ENCODE measurements around the gene KLF1. TPM values are rescaled to one million over a fixed set of nuclear protein-coding genes. Genes with fewer than 3 reads are reported as not detected.

Gene KLF1
- total and polyA plus RNA-seq, 2 of the 13 experiments (the other 11 are each of a cell fraction or from before 2014, with no cell fraction given), result not detected

DNA sequence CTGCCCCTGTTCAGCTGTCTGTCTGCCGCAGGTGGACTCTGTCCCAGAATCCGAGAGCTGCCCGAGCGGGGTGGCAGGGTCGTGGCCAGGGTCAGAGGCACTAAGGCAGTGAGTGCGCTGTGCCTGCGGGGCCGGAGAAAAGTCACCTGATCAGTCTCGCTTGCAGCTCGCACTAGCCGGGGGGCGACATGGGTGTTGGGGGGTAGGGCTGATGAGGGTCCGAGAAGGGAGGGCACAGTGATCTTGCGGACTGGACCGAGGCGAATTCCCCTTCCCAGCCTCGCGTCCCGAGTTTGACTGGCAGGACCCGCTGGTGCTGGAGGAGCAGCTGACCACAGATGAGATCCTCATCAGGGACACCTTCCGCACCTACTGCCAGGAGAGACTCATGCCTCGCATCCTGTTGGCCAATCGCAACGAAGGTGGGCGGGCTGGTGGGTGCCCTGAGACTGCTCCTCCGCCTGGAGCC is 4.6 kb upstream of the KLF1 start:
- ChIA-PET CTCF (ENCODE audit: low intra/inter-chr PET ratio, low total read pairs) (no interaction called here), POLR2A (interaction anchor here (0.5 to 2.2 kb wide), 20 partner anchors 9 to 341 kb away, joined by 3 to 26 read pairs (median 6); partner anchors contain the start of genes DHPS, DNASE2, FARSA and GADD45GIP1)
- H4K20me1 ChIP-seq (ENCODE audit: insufficient read depth, low read length), result no peaks in the 10 kb centered on the region
- intact Hi-C loops (cut with micrococcal nuclease; ENCODE audit: unreplicated experiment) (no loop called here), in situ Hi-C loops (cut with HindIII; ENCODE audit: extremely low pct_ligation_motif_present, low pct_unique_long_range_greater_than_20kb) (no loop called here)
- H3K9ac ChIP-seq (ENCODE audit: insufficient read depth, low read depth, low read length), result peak overlapping the region; percentile 80
- ATAC-seq (peak; percentile 59), DNase-seq (ENCODE audit: low spot score) (peak; percentile 20), FAIRE-seq (no peak)
- BruUV-seq (replicated peaks), result TSS peak; percentile 78
- H3K9me3 ChIP-seq (ENCODE audit: low read length), result no peaks in the 10 kb centered on the region
- no peak overlapping the region for H2AFZ ChIP-seq (ENCODE audit: low read length)
- 0% methylated on average over 4 of the region's 26 CpGs for WGBS (ENCODE audit: low lambda C conversion rate)
- peak overlapping the region; percentile 67 to 95 (median 94) for H3K4me3 ChIP-seq (replicated peaks in 1 of 3; ENCODE audit: insufficient read depth in 1 of 3, low read depth in 2 of 3, low read length in 3 of 3)
- peak overlapping the region; percentile 84 for H3K27ac ChIP-seq (ENCODE audit: extremely low read length, insufficient read depth, low read length)
- H3K79me2 ChIP-seq (ENCODE audit: insufficient read depth, low read length), result peaks cover 8% of the 10 kb centered on the region
- peaks cover 12 to 21% of the 10 kb centered on the region in 2 experiments; a peak in 4 of 5 replicates for H3K36me3 ChIP-seq (replicated peaks in 1 of 2; ENCODE audit: control insufficient read depth in 1 of 2, insufficient read depth in 2 of 2, low read length in 2 of 2)
- H3K4me2 ChIP-seq (ENCODE audit: low read depth, low read length), result peak overlapping the region; percentile 97
- peaks cover 37% of the 10 kb centered on the region for H3K4me1 ChIP-seq (ENCODE audit: insufficient read depth, low read length)
- peaks cover 0 to 9% of the 10 kb centered on the region in 2 experiments; a peak in 3 of 5 replicates for H3K27me3 ChIP-seq (ENCODE audit: control insufficient read depth in 1 of 2, insufficient read depth in 2 of 2, low read length in 2 of 2)
- TF ChIP-seq, protein P1, sequence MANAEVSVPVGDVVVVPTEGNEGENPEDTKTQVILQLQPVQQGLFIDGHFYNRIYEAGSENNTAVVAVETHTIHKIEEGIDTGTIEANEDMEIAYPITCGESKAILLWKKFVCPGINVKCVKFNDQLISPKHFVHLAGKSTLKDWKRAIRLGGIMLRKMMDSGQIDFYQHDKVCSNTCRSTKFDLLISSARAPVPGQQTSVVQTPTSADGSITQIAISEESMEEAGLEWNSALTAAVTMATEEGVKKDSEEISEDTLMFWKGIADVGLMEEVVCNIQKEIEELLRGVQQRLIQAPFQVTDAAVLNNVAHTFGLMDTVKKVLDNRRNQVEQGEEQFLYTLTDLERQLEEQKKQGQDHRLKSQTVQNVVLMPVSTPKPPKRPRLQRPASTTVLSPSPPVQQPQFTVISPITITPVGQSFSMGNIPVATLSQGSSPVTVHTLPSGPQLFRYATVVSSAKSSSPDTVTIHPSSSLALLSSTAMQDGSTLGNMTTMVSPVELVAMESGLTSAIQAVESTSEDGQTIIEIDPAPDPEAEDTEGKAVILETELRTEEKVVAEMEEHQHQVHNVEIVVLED (CRISPR knock-in tag; IDR thresholded peaks at IDR 0.05; ENCODE audit: borderline replicate concordance), result peak; percentile 2; the same call in 1 of the 2 replicates
- TF ChIP-seq NFE2 (CRISPR knock-in tag; IDR thresholded peaks at IDR 0.05) (no peak), SCMH1 (CRISPR knock-in tag; IDR thresholded peaks at IDR 0.05; ENCODE audit: borderline replicate concordance) (no peak), SETDB1 (CRISPR knock-in tag; IDR thresholded peaks at IDR 0.05; ENCODE audit: borderline replicate concordance) (no peak), ZNF703 (CRISPR knock-in tag; IDR thresholded peaks at IDR 0.05; ENCODE audit: borderline replicate concordance) (0 out of 2 replicates have a peak, but pooled peaks have one; percentile 26), MED1 (CRISPR knock-in tag; IDR thresholded peaks at IDR 0.05) (no peak), DMAP1 (CRISPR knock-in tag; IDR thresholded peaks at IDR 0.05) (no peak), PCBP1 (IDR thresholded peaks at IDR 0.05; ENCODE audit: borderline replicate concordance, low read depth, low read length) (0 out of 2 replicates have a peak, but pooled peaks have one; percentile 24), HNF4A (CRISPR knock-in tag; IDR thresholded peaks at IDR 0.05) (peak; percentile 34; the same call in 1 of the 2 replicates), ESRRA (CRISPR knock-in tag; IDR thresholded peaks at IDR 0.05; ENCODE audit: low read depth) (no peak), ZNF776 (CRISPR knock-in tag; IDR thresholded peaks at IDR 0.05) (no peak), KAT7 (CRISPR knock-in tag; IDR thresholded peaks at IDR 0.05; ENCODE audit: borderline replicate concordance) (0 out of 2 replicates have a peak, but pooled peaks have one; percentile 8), POLR2A (IDR thresholded peaks at IDR 0.05; ENCODE audit: insufficient read depth in 1 of 2, low read depth in 2 of 2, low read length in 2 of 2) (no peak), GZF1 (CRISPR knock-in tag; IDR thresholded peaks at IDR 0.05) (no peak), ZNF780A (CRISPR knock-in tag; IDR thresholded peaks at IDR 0.05) (no peak), KDM2A (CRISPR knock-in tag; IDR thresholded peaks at IDR 0.05; ENCODE audit: borderline replicate concordance, low read depth) (no peak)
- TF ChIP-seq, protein P2, sequence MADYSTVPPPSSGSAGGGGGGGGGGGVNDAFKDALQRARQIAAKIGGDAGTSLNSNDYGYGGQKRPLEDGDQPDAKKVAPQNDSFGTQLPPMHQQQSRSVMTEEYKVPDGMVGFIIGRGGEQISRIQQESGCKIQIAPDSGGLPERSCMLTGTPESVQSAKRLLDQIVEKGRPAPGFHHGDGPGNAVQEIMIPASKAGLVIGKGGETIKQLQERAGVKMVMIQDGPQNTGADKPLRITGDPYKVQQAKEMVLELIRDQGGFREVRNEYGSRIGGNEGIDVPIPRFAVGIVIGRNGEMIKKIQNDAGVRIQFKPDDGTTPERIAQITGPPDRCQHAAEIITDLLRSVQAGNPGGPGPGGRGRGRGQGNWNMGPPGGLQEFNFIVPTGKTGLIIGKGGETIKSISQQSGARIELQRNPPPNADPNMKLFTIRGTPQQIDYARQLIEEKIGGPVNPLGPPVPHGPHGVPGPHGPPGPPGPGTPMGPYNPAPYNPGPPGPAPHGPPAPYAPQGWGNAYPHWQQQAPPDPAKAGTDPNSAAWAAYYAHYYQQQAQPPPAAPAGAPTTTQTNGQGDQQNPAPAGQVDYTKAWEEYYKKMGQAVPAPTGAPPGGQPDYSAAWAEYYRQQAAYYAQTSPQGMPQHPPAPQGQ (CRISPR knock-in tag; IDR thresholded peaks at IDR 0.05; ENCODE audit: borderline replicate concordance), result no peak
